ENCODE data around the gene TES.

Gene TES

DNA sequence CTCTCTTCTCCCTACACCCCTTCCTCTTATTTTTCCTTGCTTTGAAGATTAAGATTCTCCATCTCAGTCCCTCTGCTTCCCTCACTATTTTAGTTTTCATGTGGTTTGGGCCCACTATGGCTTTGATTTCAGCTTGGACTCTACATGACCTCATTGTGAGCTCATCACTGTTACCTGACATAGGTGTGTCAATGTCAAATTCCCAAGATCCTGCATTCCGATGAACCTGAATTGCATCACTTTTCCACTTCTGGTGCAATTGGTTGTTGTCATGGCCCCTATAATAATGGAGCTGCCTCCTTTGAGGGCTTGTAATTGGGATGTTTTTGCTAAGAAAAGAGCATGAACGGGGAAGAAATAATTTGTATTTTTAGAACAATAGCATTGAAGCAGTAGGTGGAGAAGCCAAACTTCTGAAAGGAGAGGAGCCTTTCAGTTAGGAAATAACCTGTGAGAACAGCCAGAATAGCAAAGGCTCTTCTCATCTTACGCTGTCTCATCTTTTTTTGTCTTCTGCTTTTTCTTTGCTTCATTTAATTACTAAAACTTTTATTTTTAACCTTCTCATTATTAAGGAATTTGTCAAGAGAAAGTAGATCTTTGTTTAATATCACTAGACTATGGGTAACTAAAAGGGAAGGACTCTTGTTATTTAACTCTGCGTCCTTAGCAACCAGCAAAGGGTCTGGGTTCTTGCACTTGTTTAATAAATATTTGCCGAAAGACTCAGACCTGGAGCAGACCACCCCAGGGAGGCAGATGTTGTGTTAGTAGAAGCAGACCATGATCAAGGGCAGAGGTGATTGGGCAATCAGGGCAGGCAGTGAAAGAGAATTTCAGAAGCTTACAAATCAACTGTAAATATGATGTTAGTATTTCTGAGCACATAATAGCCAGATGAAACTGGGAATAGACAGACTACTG lies 95.4 kb downstream of the TES start:
- H3K36me3 ChIP-seq (ENCODE audit: insufficient read depth, low read length): no peaks in the 10 kb centered on the region
- H3K27ac ChIP-seq (ENCODE audit: low read depth, low read length): no peak overlapping the region
- H3K4me3 ChIP-seq (ENCODE audit: low read depth, low read length): no peak overlapping the region
- no peak overlapping the region for H2AFZ ChIP-seq (ENCODE audit: low read length, unreplicated experiment)
- H3K79me2 ChIP-seq (ENCODE audit: control insufficient read depth, insufficient read depth, low read length, unreplicated experiment): no peaks in the 10 kb centered on the region
- H3K4me1 ChIP-seq (ENCODE audit: control insufficient read depth, insufficient read depth, low read length, unreplicated experiment): peaks cover 12% of the 10 kb centered on the region
- no peaks in the 10 kb centered on the region for H3K27me3 ChIP-seq (ENCODE audit: insufficient read depth, low read length)

DNA sequence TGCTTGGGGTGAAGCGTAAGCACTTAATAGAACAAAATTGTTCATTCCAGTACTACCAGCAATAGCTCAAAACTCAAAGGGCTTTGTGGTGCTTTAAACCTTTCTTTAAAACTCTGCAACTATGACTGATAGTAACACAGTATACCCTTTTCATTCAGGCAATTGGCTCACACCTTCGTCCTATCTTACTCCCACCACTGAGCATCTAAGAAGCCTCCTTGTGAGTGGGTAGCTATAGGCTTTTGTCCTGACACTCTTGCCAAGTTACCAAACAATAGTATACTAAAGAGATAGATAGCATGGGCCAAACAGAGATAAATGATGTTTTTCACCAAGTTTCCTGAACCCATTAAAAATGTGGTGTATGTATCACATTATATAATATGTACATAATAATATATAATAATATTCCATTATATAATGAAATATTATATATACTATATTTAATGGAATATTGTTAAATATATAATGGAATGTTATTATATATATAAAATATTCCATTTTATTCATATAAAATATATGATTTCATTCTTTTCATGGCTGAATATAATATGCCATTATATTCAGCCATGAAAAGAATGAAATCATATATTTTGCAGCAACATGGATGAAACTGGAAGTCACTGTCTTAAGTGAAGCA lies 96.2 kb downstream of the TES start:
- no peak overlapping the region for H3K27ac ChIP-seq (ENCODE audit: low read depth, low read length)
- no peak overlapping the region for H2AFZ ChIP-seq (ENCODE audit: low read length, unreplicated experiment)
- H3K4me1 ChIP-seq (ENCODE audit: control insufficient read depth, insufficient read depth, low read length, unreplicated experiment): peaks cover 12% of the 10 kb centered on the region
- H3K79me2 ChIP-seq (ENCODE audit: control insufficient read depth, insufficient read depth, low read length, unreplicated experiment): no peaks in the 10 kb centered on the region
- no peaks in the 10 kb centered on the region for H3K27me3 ChIP-seq (ENCODE audit: insufficient read depth, low read length)
- H3K36me3 ChIP-seq (ENCODE audit: insufficient read depth, low read length): no peaks in the 10 kb centered on the region
- no peak overlapping the region for H3K4me3 ChIP-seq (ENCODE audit: low read depth, low read length)

DNA sequence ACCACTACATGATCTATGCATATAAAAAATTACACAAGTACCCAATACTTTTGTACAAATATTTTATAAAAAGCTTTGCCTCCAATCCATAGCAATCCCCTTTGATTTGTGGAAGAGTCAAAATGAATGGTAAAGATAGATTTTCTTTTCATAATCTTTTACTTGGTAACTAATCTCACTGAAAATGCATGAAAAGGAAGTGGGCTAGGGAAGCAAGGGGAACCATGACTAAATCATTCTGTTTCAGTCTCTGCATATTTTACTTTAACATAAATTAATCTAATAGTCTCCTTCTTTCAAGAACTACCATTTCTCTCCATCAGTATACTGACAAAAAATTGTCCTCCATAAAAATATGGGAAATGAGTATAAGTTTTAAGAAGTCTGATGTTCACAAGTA lies 96.9 kb downstream of the TES start:
- no peak overlapping the region for H3K4me3 ChIP-seq (ENCODE audit: low read depth, low read length)
- H3K4me1 ChIP-seq (ENCODE audit: control insufficient read depth, insufficient read depth, low read length, unreplicated experiment): peaks cover 12% of the 10 kb centered on the region
- H3K36me3 ChIP-seq (ENCODE audit: insufficient read depth, low read length): no peaks in the 10 kb centered on the region
- H2AFZ ChIP-seq (ENCODE audit: low read length, unreplicated experiment): no peak overlapping the region
- no peaks in the 10 kb centered on the region for H3K27me3 ChIP-seq (ENCODE audit: insufficient read depth, low read length)
- no peaks in the 10 kb centered on the region for H3K79me2 ChIP-seq (ENCODE audit: control insufficient read depth, insufficient read depth, low read length, unreplicated experiment)
- no peak overlapping the region for H3K27ac ChIP-seq (ENCODE audit: low read depth, low read length)

All from ACC112 (cell line).